ENCODE data around the gene USP53. TPM values are rescaled to one million over a fixed set of nuclear protein-coding genes. Genes with fewer than 3 reads are reported as not detected.
"Not testable (repeated sequence)": the region's sequence is repeated elsewhere in the genome, so short reads cannot be mapped to it uniquely, and the experiment has no call there.

The USP53 gene
- total and polyA plus RNA-seq, 5 donors from 2014 or later: 8.0 to 17.3 (median 12.0) TPM

GRCh38 chr4:119328695-119329094 is 116.2 kb downstream of the USP53 start:
- H3K36me3 Mint-ChIP-seq: no peaks in the 10 kb centered on the region
- H3K27me3 ChIP-seq (ENCODE audit: control insufficient read depth, insufficient read depth, low read length): peaks cover 7% of the 10 kb centered on the region
- H3K27ac Mint-ChIP-seq: no peak overlapping the region
- peaks cover 0 to 2% (median 1%) of the 10 kb centered on the region in 7 donors for H3K9me3 Mint-ChIP-seq
- H3K4me1 Mint-ChIP-seq: peaks cover 0 to 10% (median 2%) of the 10 kb centered on the region in 4 donors
- H3K36me3 ChIP-seq (ENCODE audit: control insufficient read depth, insufficient read depth, low read length): no peaks in the 10 kb centered on the region
- DNase-seq (no peak), ATAC-seq (ENCODE audit: low read depth in 2 of 2) (no peak)
- H3K4me1 ChIP-seq (ENCODE audit: control insufficient read depth, insufficient read depth, low read length, poor library complexity, severe bottlenecking): no peaks in the 10 kb centered on the region
- H3K27me3 Mint-ChIP-seq: peaks cover 46% of the 10 kb centered on the region
- no peak overlapping the region for H3K4me3 Mint-ChIP-seq
- no peak overlapping the region for H3K27ac ChIP-seq (ENCODE audit: insufficient read depth, low read length, poor library complexity, severe bottlenecking)
- H3K9me3 ChIP-seq (ENCODE audit: control insufficient read depth in 2 of 2, low read length in 2 of 2): no peaks in the 10 kb centered on the region
- no peak overlapping the region for H3K4me3 ChIP-seq (ENCODE audit: low read depth, low read length)

DNA sequence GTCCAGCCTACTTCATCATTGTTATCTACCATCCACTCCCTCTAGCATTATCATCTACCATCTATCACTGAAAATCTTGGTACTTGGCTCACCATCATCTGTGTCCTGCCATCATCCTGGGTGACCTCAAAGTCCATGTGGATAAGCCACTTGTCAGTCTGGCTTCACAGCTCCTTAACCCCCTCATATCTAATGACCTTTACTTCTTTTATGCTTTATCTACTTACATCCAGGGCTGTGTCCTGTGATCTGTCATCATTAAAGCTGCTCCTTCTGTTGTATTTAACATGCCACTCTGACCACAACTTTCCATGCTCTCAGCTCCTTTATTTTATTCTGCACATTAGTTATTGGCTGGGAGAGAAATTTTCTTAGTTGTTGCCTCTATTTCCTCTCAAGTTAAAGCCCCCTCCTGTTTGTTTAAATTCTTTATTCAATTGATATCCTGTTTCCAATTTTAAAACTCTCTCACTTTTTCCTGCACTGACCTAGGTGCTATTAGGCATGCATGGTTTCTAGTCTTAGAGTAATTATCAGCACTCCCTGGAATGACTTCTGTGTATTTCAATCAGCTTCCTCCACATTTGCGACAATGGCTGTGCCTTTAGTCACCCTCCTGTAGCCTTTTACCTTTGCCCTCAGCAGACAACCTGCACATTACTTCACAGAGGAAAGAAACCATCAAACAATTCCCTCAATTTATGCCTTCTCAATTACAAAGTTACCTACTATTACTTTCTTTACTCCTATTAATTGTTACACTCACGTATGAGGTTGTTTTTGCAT is 117.5 kb downstream of the USP53 start:
- peaks cover 0 to 2% (median 1%) of the 10 kb centered on the region in 7 donors for H3K9me3 Mint-ChIP-seq
- H3K4me1 ChIP-seq (ENCODE audit: control insufficient read depth, insufficient read depth, low read length, poor library complexity, severe bottlenecking): no peaks in the 10 kb centered on the region
- DNase-seq (no peak), ATAC-seq (ENCODE audit: low read depth in 2 of 2) (no peak)
- H3K27ac ChIP-seq (ENCODE audit: insufficient read depth, low read length, poor library complexity, severe bottlenecking): no peak overlapping the region
- peaks cover 0 to 10% (median 2%) of the 10 kb centered on the region in 4 donors for H3K4me1 Mint-ChIP-seq
- peaks cover 50% of the 10 kb centered on the region for H3K27me3 Mint-ChIP-seq
- no peak overlapping the region for H3K27ac Mint-ChIP-seq
- H3K4me3 ChIP-seq (ENCODE audit: low read depth, low read length): no peak overlapping the region
- H3K9me3 ChIP-seq (ENCODE audit: control insufficient read depth in 2 of 2, low read length in 2 of 2): no peaks in the 10 kb centered on the region
- H3K36me3 ChIP-seq (ENCODE audit: control insufficient read depth, insufficient read depth, low read length): no peaks in the 10 kb centered on the region
- H3K36me3 Mint-ChIP-seq: no peaks in the 10 kb centered on the region
- H3K27me3 ChIP-seq (ENCODE audit: control insufficient read depth, insufficient read depth, low read length): peaks cover 7% of the 10 kb centered on the region
- H3K4me3 Mint-ChIP-seq: no peak overlapping the region

- H3K4me3 ChIP-seq (ENCODE audit: low read depth, low read length); H3K4me1 ChIP-seq (ENCODE audit: control insufficient read depth, insufficient read depth, low read length, poor library complexity, severe bottlenecking); H3K27ac Mint-ChIP-seq; H3K36me3 ChIP-seq (ENCODE audit: control insufficient read depth, insufficient read depth, low read length); DNase-seq; ATAC-seq (ENCODE audit: low read depth in 2 of 2); H3K4me3 Mint-ChIP-seq; H3K27ac ChIP-seq (ENCODE audit: insufficient read depth, low read length, poor library complexity, severe bottlenecking); H3K36me3 Mint-ChIP-seq; H3K9me3 ChIP-seq (ENCODE audit: control insufficient read depth in 2 of 2, low read length in 2 of 2); H3K9me3 Mint-ChIP-seq; H3K27me3 ChIP-seq (ENCODE audit: control insufficient read depth, insufficient read depth, low read length); H3K4me1 Mint-ChIP-seq: not testable (repeated sequence)
- peaks cover 14% of the 10 kb centered on the region for H3K27me3 Mint-ChIP-seq
Measured at GRCh38 chr4:119336332-119336979, 123.9 kb downstream of the USP53 start.

GRCh38 chr4:119337010-119337409 is 124.5 kb downstream of the USP53 start:
- H3K4me3 ChIP-seq (ENCODE audit: low read depth, low read length): no peak overlapping the region
- H3K36me3 ChIP-seq (ENCODE audit: control insufficient read depth, insufficient read depth, low read length): no peaks in the 10 kb centered on the region
- H3K4me1 Mint-ChIP-seq: no peaks in the 10 kb centered on the region
- ATAC-seq (ENCODE audit: low read depth in 2 of 2): no peak
- no peaks in the 10 kb centered on the region for H3K27me3 ChIP-seq (ENCODE audit: control insufficient read depth, insufficient read depth, low read length)
- H3K36me3 Mint-ChIP-seq: no peaks in the 10 kb centered on the region
- H3K9me3 Mint-ChIP-seq: peaks cover 0 to 1% (median 0%) of the 10 kb centered on the region in 7 donors
- no peak overlapping the region for H3K27ac Mint-ChIP-seq
- no peaks in the 10 kb centered on the region for H3K4me1 ChIP-seq (ENCODE audit: control insufficient read depth, insufficient read depth, low read length, poor library complexity, severe bottlenecking)
- H3K4me3 Mint-ChIP-seq: no peak overlapping the region
- no peak for DNase-seq
- H3K27ac ChIP-seq (ENCODE audit: insufficient read depth, low read length, poor library complexity, severe bottlenecking): no peak overlapping the region
- H3K27me3 Mint-ChIP-seq: peaks cover 13% of the 10 kb centered on the region
- H3K9me3 ChIP-seq (ENCODE audit: control insufficient read depth in 2 of 2, low read length in 2 of 2): no peaks in the 10 kb centered on the region

DNA sequence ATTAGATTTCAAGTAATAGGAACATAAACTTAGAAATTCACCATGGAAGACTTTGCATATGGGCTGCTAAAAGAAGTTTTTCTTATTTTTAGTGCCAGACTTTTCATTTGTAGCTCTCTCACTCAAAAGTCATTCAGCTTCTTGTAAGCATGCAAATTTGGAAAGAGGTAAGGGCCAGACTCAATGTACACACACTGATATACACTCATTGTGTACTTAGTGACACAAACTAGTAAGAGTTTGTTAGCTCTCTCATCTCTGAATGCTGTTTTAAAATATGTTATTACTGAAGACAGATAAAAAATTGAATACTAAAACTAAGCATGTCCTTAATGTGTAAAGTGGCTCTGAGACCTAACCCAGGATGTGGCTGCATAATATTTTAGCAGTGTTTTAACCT is 127.4 kb downstream of the USP53 start:
- ATAC-seq (ENCODE audit: low read depth in 2 of 2); H3K4me1 ChIP-seq (ENCODE audit: control insufficient read depth, insufficient read depth, low read length, poor library complexity, severe bottlenecking); H3K36me3 ChIP-seq (ENCODE audit: control insufficient read depth, insufficient read depth, low read length); H3K4me1 Mint-ChIP-seq; H3K27me3 ChIP-seq (ENCODE audit: control insufficient read depth, insufficient read depth, low read length); H3K36me3 Mint-ChIP-seq; H3K9me3 Mint-ChIP-seq; H3K27ac ChIP-seq (ENCODE audit: insufficient read depth, low read length, poor library complexity, severe bottlenecking); H3K9me3 ChIP-seq (ENCODE audit: control insufficient read depth in 2 of 2, low read length in 2 of 2); H3K4me3 Mint-ChIP-seq; H3K4me3 ChIP-seq (ENCODE audit: low read depth, low read length); H3K27ac Mint-ChIP-seq; DNase-seq: not testable (repeated sequence)
- H3K27me3 Mint-ChIP-seq: peaks cover 12% of the 10 kb centered on the region

GRCh38 chr4:119343293-119343692 is 130.8 kb downstream of the USP53 start:
- H3K4me3 Mint-ChIP-seq; H3K4me3 ChIP-seq (ENCODE audit: low read depth, low read length); H3K27ac ChIP-seq (ENCODE audit: insufficient read depth, low read length, poor library complexity, severe bottlenecking); H3K4me1 ChIP-seq (ENCODE audit: control insufficient read depth, insufficient read depth, low read length, poor library complexity, severe bottlenecking); DNase-seq; H3K27ac Mint-ChIP-seq; H3K36me3 Mint-ChIP-seq; H3K4me1 Mint-ChIP-seq; H3K27me3 ChIP-seq (ENCODE audit: control insufficient read depth, insufficient read depth, low read length); ATAC-seq (ENCODE audit: low read depth in 2 of 2); H3K9me3 Mint-ChIP-seq; H3K36me3 ChIP-seq (ENCODE audit: control insufficient read depth, insufficient read depth, low read length); H3K9me3 ChIP-seq (ENCODE audit: control insufficient read depth in 2 of 2, low read length in 2 of 2): not testable (repeated sequence)
- H3K27me3 Mint-ChIP-seq: peaks cover 30% of the 10 kb centered on the region

Other genes starting within 250 kb of the USP53 start
- not detected for gene MYOZ2, start 76.9 kb upstream of the USP53 start, total RNA-seq
- under 1 TPM in 1 of 4 donors, not detected in 3; 0.24 TPM for gene MYOZ2, start 76.9 kb upstream of the USP53 start, polyA plus RNA-seq
- not detected for gene FABP2, start 109.4 kb downstream of the USP53 start, total RNA-seq
- gene FABP2, start 109.4 kb downstream of the USP53 start, polyA plus RNA-seq: not detected